Retinal pigment epithelial cell (primary cell): ENCODE measurements around the gene APCDD1L.

Source experiments
- DNase-seq: peaks from one replicate; pipeline ENCODE4 v3.0.0-alpha.2; 2010; ENCODE audit warnings: low read depth
- H3K4me3 ChIP-seq: 2 replicates; pipeline ENCODE4 v1.5.1; 2011; ENCODE audit warnings: mild to moderate bottlenecking, low read length, control low read depth, moderate library complexity
- CTCF ChIP-seq: conservative IDR thresholded peaks from 2 replicates; pipeline ENCODE4 v1.5.1; 2011; ENCODE audit warnings: low read depth, low read length, control low read depth, inconsistent platforms

Gene APCDD1L

GRCh38 chr20:58478141-58478805 lies 36.9 kb downstream of the APCDD1L start:
- no peak overlapping the region for H3K4me3 ChIP-seq
- no peak for DNase-seq
- TF ChIP-seq CTCF, result no peak

GRCh38 chr20:58475466-58475865 lies 39.7 kb downstream of the APCDD1L start:
- no peak for DNase-seq
- H3K4me3 ChIP-seq, result no peak overlapping the region
- TF ChIP-seq CTCF, result no peak

GRCh38 chr20:58473453-58474425 lies 41.5 kb downstream of the APCDD1L start:
- TF ChIP-seq CTCF, result no peak
- DNase-seq, result no peak
- H3K4me3 ChIP-seq, result no peak overlapping the region

- no peak overlapping the region for H3K4me3 ChIP-seq
- no peak for TF ChIP-seq CTCF
These were observed 42.8 kb downstream of the APCDD1L start for GRCh38 chr20:58472273-58473018.

GRCh38 chr20:58471193-58472164 lies 43.7 kb downstream of the APCDD1L start:
- no peak for TF ChIP-seq CTCF
- DNase-seq, result no peak
- H3K4me3 ChIP-seq, result no peak overlapping the region

More at GRCh38 chr20:58472273-58473018, 42.8 kb downstream of the APCDD1L start:
- DNase-seq, result no peak
